DMS79 treated with DMSO at 0.1 percent for 48 hours (cell line): ENCODE results near the gene TEAD4.
A peak's percentile ranks its signal among the peaks of the same experiment; 100 is the strongest.
"Not testable (repeated sequence)": the region's sequence is repeated elsewhere in the genome, so short reads cannot be mapped to it uniquely, and the experiment has no call there.

ENCODE experiments used
- DNase-seq: peaks from one replicate; lab custom pipeline; 2025; lab: John Stamatoyannopoulos, UW

Gene TEAD4

DNA sequence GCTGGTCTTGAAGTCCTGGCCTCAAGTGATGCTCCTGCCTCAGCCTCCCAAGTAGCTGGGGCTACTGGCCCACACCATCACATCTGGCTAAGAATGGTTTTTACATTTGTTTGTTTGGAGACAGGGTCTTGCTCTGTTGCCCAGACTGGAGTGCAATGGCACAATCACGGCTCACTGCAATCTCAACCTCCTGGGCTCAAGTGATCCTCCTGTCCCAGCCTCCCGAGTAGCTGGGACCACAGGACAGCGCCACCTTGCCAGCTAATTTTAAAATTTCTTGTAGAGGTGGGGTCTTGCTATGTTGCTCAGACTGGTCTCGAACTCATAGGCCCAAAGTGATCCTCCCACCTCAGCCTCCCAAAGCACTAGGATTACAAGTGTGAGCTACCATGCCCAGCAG, 89.3 kb downstream of the TEAD4 start:
- DNase-seq = no peak

DNA sequence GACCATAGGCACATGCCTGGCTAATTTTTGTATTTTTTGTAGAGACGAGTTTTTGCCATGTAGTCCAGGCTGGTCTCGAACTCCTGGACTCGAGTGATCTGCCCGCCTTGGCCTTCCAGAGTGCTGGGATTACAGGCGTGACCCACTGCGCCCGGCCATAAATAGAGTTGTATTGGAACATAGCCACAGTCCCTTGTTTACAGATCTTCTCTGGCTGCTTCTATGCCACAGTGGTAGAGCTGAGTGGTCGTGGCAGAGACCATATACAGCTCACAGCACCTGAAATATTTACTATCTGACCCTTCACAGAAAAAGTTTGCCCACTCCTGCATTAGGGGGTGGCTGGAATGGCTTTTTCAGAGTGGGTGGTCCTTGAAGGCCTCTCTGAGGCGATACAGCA, 90.0 kb downstream of the TEAD4 start:
- DNase-seq = no peak

DNA sequence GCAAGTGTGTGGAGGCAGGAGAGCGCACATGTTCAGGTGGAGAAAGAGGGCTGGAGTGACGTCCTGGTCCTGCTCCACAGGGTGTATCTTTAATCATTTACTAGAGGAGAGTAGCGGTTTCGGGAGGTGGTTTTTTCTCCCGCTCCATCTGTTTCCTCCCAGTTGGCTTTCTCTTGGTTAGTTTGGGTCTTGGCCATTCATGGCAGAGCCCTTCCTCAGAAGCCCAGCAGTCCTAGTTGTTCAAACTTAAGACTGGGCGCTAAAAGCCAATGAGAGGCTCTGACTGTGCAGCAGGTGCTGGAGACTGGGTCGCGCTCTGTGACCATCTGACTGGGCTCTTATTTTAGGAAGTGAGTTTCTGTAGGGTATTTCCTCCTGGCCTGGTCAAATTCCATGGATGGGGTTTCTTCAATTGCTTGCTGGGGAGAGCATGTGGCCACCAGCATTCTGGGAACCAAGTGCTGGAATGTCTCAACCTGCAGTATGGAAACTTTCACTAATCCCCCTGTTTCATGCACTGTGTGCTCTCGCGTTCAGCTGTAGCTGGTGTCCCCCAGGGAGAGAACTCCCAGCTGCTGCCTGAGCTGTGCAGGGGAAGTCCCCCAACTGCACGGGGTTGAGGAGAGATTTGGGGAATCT, 90.5 kb downstream of the TEAD4 start:
- DNase-seq = peak; percentile 10

DNA sequence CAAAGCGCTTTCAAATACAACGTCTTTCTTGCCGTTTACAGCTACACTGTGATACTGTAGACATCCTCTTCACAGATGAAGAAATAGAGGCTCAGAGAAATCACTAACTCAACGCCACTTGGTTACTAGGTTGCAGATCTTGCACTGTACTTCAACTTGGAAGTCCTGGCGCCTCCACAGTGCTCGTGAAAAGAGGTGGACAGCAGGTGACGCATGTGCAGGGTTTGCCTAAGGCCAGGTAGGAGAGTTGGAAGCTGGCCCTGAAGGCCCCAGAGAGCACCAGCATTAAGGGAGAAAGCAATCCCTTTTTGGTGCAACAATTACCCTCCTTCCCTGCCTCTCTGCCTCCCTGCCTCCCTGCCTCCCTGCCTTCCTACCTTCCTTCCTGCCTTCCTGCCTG, 95.2 kb downstream of the TEAD4 start:
- DNase-seq = no peak

DNA sequence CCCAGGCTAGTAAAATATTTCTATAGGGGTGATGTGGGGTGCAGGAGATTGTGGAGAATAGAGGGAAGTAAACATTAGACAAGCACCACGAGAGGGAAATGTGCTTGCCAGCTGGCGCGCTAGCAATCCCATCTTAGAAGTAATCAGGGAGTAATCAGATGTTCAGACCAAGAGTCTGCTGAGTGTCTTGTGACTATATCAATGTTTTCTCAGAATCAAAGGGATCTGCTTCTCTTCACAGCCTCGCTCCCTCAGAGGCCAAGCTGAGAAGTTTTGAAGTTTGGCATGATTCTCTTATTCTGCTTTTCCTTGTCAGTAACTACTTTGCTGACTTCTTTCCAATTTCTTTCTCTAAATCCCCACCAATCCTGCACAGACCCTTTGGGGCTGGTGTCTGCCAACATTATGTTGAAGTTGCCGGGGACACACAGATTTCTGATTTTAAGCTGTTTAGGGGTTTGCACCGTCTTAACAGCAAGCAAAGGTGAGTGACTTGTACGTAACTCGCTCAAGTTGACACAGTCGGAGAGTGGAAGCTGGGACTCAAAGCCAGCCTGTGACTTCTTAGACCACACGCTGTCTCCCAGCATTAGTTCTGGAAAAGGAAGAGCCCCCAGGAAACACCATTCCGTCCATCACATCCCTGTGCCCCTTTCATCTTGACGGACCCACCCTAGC, 96.0 kb downstream of the TEAD4 start:
- no peak for DNase-seq

DNA sequence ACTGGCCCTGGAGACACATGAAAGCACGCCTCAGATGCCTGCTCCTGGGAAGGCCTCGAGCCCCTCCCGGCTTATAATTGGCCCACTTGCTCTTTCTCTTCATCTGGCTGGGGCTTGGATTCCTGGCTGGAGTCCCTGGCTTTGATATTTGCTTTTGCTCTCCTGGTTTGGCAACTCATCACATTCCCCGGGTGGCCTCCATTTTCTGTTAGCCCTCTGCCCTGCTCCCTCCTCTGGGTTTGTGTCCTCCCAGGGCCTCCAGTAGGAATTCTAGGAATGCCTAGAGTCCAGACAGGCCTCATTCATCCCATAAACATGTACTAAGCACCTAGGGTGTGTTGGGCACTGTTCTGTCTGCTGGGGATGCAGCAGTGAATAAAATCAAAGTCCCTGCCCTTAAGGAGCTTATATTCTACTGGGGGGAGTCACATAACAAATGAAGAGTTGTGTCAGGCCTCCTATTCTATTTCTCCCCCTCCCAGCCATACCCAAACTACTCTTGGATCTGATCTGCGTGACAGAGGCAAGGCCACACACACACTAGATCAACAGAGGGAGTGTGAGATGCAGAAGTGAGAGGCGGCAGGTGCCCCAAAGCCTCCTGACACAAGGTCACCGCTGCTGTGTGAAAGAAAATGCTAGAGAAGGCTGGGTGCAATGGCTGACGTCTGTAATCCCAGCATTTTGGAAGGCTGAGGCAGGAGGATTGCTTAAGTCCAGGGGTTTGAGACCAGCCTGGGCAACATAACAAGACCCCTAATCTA, 96.7 kb downstream of the TEAD4 start:
- no peak for DNase-seq

DNA sequence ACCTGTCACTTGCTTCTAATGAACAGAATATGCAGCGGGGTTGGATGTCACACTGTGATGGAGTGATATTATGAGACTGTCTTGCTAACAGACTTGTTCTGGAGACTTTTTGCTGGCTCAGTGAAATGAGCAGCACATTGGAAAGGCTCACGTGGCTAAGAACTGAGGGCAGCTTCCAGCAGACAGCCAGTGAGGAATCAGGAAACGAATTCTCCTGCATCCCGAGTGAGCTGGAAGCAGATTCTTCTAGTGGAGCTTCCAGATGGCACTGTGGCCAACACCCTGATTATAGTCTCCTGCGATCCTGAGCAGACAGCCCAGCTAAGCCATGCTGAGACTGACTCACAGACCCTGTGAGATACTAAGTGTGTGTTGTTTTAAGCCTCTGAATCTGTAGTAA, 101.9 kb downstream of the TEAD4 start:
- no peak for DNase-seq

DNA sequence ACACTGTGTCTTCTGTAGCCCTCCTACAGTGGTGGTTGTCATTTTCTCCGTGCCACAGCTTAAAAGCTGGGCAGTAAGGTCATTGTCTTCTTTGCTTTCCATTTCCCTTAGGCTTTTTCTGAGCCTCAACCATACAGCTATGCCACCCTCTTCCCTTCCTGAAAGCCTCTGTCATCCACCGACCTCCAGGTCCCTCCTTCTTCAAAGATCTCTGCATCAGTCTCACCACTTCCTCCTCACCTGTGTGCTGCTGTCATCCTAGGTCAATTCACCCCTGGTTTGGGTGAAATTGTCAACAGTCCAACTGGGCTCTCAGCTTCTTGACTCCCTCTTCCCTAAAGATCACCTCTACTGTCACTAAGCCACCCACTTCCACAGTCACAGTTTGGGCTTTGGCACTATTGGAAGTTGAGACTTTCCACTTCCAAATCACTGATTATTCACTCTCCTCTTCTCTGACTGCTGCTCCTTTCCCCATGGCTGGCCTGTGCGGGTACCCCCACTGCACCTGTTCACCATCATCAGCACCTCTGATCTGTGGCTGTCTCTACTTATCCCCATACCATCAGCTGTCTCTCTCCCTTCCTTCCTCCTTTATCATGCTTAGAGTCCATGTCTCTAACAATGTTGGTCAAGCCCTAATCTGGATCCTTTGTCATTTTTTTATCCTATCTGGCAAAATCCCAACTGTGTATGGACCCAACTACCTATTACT, 102.5 kb downstream of the TEAD4 start:
- DNase-seq = no peak

DNA sequence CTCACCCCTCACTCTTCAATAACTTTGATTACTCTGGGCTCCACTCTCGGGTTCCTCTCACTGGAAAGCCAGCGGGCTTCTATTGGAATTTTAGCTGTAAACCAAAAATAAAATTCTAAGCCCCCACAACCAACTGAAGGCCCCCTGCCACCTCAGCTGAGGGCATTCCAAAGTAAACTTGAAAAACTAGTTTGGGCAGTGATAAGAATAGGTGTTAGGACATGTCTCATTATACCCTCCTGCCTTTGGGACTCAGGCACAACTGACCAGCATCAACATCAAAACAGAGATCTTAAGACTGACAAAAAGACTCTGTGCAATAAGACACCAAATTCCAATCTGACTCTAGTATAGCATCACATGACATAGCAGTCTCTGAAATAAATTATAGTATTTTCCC, 106.1 kb downstream of the TEAD4 start:
- DNase-seq = no peak

DNA sequence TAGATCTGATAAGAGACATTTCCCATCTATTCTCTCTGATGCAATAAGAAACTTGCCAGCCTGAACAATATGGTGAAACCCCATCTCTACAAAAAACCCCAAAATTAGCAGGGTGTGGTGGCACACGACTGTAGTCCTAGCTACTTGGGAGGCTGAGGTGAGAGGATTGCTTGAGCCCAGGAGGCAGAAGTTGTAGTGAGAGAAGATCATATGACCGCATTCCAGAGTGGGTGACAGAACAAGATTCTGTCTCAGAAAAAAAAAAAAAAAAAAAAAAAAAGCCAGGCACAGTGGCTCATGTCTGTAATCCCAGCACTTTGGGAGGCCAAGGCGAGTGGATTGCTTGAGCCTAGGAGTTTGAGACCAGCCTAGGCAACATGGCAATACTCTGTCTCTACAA, 106.6 kb downstream of the TEAD4 start:
- not testable (repeated sequence) for DNase-seq

DNA sequence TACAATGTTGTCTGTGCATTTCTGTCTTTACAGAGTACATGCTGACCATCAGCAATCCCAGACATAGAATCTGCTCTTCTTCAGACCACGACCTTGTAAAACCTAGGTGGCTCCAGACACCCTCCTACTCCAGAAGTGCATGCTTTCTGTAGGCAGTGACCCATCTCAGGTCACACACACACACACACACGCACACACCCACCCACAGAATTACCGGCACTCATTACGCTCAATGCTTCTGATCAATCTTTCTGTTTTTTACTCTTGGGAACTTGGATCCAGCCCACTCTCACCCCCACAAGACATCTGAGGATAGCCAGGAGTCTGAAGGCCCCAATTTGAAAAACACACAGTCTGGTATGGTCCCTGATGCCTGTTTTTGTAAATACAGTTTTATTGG, 110.5 kb downstream of the TEAD4 start:
- no peak for DNase-seq

DNA sequence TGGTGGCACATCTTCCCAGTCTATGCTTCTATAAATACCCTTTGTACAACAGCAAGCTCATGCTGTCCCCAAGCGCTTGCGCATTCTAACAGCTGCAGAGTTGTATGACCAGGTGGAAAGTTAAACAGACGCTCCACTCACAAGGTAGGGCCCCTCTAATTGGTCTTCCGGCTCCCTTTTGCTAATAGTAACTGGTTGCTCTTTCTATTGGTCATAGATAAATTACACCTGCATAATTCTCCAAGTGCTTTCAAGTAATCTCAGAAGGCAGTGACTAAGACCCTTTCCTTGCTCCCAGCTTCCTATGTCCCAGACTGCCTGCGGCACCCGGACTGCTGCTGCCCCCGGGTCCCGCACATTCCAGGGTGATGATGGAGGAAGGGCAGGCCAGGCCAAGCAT, 111.9 kb downstream of the TEAD4 start:
- DNase-seq = no peak

DNA sequence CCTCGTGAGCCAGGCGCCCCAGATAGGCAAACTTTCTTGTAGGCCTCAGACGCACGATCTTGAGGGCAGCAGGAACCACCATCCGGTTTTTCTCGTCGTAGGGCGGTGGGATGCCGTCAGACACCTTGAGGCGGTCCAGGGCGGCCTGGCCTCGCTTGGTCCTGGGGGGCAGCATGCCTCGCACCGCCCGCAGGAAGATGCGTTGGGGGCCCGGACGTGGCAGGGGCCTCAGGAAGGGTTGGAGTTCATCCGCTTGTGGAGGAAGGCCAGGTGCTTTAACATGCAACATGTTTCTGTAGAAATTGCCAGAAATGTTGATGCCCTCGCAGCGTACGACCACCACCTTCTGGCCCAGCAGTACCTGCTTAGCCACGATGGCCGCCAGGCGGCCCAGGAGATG, 112.5 kb downstream of the TEAD4 start:
- no peak for DNase-seq

DNA sequence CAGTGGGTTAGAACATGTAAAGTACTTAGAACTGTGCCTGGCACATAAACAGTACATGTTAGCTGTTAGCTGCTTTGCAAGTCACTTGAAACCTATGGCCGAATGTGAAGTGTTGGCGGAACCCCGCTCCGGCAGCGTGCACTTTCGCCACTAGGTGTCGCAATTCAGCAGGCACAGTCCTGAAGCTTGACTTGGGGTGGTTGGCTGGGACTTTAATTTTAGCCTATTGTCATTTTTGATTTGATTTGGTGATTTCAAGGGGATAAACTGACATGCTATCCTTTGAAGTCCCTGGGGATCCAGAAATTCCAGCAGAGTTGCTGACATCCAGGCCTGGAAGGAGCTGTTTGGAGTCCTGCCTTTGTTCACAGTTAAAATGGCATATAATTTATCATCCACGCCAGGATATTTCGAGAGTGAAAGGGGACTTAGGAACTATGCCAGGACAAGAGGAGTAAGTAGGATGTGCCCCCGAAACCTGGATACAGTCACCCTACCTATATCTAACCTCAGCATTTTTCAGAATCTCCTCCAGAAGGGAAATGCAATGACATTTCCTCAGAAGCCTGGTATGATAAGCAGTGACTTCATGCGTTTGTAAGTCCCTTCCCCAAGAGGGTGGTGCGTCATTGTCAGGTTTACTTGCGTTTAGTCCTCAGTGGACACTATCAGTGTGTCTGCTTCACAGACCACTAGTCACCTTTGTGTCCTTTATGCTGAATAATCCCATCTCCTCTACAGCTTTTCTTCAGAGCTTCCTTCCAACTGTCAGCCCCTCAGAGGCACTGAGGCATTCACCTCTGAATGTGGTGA, 114.4 kb downstream of the TEAD4 start:
- peak; percentile 69 for DNase-seq

DNA sequence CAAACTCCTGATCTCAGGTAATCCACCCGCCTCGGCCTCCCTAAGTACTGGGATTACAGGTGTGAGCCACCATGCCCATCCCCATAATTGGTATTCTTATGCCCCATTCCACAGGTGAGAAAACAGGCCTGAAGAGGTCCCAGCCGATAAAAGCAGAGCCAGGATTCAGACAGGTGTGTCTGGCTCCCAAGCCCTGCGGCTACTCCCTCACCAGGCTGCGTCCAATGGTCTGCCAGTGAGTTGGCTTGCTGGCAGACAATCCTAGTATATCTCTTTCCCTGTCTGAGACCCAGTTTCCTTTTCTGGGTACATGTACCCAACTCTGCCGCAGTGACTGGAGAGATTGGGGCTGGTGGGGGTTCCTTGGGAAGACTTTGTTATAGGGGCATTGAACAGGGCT, 116.1 kb downstream of the TEAD4 start:
- DNase-seq = no peak

DNA sequence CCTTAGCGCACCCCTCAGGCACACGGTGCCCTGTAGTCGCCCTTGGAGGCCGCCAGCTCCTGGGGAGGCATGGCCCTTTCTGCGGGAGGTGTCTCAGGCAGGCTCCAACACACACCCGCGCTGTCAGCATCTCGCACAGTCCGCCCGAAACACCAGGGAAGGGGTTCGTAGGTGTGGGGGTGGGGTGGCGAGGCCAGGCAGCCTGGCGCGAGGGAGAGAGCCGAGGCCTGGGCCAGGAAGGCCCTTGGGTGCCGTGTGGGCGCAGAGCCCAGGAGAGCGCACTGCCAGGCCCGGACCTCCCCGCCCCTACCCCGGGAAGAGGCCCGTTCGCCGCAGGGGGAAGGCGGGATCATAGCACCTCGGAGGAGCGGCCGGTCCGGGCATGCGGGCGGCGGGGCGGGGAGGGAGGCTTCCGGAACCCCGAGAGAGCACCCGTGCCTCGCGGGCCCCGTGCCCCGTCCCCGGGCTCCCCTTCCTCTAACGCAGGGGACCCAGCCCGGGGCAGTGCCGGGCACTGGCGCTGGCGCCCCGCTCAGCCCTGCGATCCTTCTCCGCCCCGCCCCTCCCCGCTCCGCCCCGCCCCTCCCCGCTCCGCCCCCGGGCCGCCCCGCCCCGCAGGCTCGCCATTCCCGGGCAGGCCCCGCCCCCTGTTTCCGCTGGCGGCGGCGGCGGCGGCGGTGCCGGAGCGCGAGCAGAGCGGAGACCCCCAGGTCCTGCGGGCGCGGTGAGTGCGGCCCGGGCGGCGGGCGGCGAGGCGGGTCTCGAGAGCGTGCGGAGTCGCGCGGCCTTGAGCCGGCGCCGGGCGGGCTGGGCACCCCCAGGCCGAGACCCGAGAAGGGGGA, 117.8 kb downstream of the TEAD4 start, which contains the start of gene TSPAN9:
Gene TSPAN9, plus strand, starts transcription at position 650 of the 842 bp plus-strand sequence. CDS start 123,815 bp downstream, outside the sequence.
- DNase-seq = peak; percentile 50

DNA sequence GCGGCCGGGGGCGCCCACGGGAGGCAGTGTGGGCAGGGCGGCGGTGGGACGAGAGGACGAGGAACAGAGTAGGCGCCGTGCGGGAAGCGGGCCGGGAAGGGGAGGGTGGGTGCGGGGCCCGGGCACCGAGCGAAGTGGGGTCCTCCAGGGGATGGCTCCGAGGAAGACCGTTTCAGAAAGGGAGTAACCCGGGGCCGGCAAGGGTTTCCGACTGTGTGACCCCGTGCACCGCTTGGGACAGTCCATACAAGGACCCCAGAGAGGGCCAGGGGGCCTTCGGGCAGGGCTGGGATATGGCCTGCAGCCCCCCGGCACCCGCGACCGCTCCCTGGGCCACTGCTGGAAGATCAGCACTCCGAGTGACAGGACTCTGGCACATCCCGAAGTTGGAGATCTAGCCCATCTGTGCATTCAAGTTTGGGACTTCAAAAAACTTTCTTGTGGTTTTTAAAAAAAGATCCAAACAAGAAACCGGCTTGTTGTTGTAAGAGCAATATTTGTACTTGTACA, 118.4 kb downstream of the TEAD4 start:
- DNase-seq = no peak

DNA sequence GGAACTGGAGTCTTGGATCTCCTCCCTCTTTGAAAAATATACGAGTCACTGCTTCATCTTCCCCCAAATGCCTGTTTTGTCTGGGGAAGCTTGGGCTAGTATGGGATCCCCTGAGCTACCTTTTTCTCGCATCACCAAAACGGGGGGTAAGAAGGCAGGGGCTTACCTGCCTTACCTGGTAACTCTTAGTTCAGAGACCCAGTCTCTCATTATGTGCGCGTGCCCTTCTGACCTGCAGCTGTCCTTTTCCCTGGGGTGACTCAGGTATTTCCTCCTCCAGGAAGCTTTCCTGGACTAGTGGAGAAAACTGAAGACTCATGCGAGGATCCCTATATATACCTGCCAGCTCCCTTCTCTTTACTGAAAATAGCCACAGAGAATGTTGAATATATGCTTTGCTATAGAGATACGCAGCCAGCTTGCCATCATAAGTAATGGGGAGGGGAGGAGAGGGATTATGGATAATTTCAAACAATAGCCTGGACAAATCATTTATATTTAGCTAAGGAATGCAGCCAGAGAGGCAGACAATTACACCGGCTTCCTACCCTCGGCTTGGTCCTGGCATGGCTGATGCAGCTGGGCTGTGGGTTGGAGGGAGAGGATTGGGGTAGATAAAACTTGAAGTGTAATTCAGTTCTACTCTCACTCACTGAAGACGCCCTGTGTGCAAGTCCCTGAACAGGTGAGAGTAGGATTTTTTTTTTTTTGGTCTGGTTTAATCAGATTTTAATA, 119.1 kb downstream of the TEAD4 start:
- DNase-seq = no peak

DNA sequence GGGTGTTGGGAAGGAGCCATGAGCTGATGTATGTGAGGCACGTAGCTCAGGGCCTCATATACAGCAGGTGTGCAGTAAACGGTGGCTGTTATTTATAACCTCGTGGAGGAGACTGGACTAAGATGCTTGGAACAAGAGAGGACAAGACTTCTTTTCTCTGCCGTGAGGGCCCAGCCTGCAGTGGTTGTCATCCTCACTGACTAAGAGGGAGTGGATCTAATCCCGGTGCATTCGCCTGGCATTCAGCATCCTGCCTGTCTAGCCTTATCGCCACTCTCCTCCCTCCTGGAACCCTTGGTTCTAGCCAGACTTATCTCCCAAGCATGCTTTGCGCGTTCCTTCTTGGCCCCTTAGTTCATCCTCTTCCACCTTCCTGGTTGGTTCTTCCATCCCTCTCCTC, 121.9 kb downstream of the TEAD4 start:
- DNase-seq = no peak

DNA sequence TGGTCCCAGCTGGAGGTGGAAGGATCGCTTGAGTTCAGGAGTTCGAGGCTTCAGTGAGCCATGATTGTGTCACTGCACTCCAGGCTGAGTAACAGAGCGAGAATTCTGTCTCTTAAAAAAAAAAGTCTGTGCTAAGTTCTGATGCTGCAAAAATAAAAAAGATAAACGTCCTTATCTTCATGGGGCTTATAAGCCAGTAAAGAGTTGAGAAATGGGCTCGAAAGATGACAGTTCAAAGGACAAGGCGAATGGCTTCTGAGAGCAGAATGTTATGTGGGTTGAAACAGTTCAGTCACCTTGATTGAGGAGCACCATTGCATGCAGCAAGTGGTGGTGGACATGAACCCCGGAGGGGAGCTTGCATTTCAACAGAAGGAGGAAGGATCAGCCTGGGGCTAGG, 122.7 kb downstream of the TEAD4 start:
- no peak for DNase-seq
